SK-N-SH treated with all-trans-retinoic acid at 6 μM for 48 hours (cell line): Measurements from ENCODE around the gene ECE2.

ENCODE experiments used
- ATAC-seq: fragments of 200-7000 bp; cut with Tn5 transposase; 3 replicates; pipeline ENCODE4 v1.9.1; 2020; ENCODE audit warnings: mild to moderate bottlenecking, moderate library complexity
- ARNTL ChIP-seq: fragments of 450-650 bp; formaldehyde crosslinking; IDR thresholded peaks from 2 replicates; pipeline ENCODE4 v1.5.0; 2020; ENCODE audit warnings: low read depth, mild to moderate bottlenecking, moderate library complexity, borderline replicate concordance
- BACH2 ChIP-seq: fragments of 250-450 bp; sonication (Bioruptor Pico); IDR thresholded peaks from 2 replicates; pipeline ENCODE4 v1.9.0; 2021; ENCODE audit warnings: mild to moderate bottlenecking, borderline replicate concordance
- CREB5 ChIP-seq: fragments of 250-450 bp; sonication (Bioruptor Pico); IDR thresholded peaks from 2 replicates; pipeline ENCODE4 v1.5.1; 2020; ENCODE audit warnings: low read depth, mild to moderate bottlenecking, moderate library complexity
- CSDC2 ChIP-seq: fragments of 250-450 bp; sonication (Bioruptor Pico); IDR thresholded peaks from 2 replicates; pipeline ENCODE4 v1.5.0; 2020; ENCODE audit warnings: mild to moderate bottlenecking, moderate library complexity
- CSRNP3 ChIP-seq: fragments of 250-450 bp; sonication (Bioruptor Pico); IDR thresholded peaks from 2 replicates; pipeline ENCODE4 v1.5.1; 2021; ENCODE audit warnings: mild to moderate bottlenecking, moderate library complexity
- ESRRG ChIP-seq: fragments of 250-450 bp; sonication (Bioruptor Pico); IDR thresholded peaks from 2 replicates; pipeline ENCODE4 v1.6.1; 2021; ENCODE audit warnings: mild to moderate bottlenecking
- GLIS3 ChIP-seq: fragments of 250-450 bp; sonication (Bioruptor Pico); IDR thresholded peaks from 2 replicates; pipeline ENCODE4 v1.5.0; 2020; ENCODE audit warnings: mild to moderate bottlenecking, moderate library complexity
- OSR1 ChIP-seq: fragments of 250-450 bp; sonication (Bioruptor Pico); IDR thresholded peaks from 2 replicates; pipeline ENCODE4 v1.8.0; 2022; ENCODE audit warnings: moderate library complexity, mild to moderate bottlenecking, inconsistent platforms
- PPARA ChIP-seq: fragments of 250-450 bp; sonication (Bioruptor Pico); IDR thresholded peaks from 2 replicates; pipeline ENCODE4 v1.5.0; 2020; ENCODE audit warnings: mild to moderate bottlenecking, borderline replicate concordance
- RARB ChIP-seq: fragments of 250-450 bp; sonication (Bioruptor Pico); IDR thresholded peaks from 2 replicates; pipeline ENCODE4 v1.8.0; 2021; ENCODE audit warnings: mild to moderate bottlenecking, moderate library complexity
- SNAI2 ChIP-seq: fragments of 250-450 bp; sonication (Bioruptor Pico); IDR thresholded peaks from 2 replicates; pipeline ENCODE4 v1.5.0; 2020; ENCODE audit warnings: mild to moderate bottlenecking, moderate library complexity
- TCF4 ChIP-seq: fragments of 250-450 bp; sonication (Bioruptor Pico); IDR thresholded peaks from 2 replicates; pipeline ENCODE4 v1.8.0; 2021; ENCODE audit warnings: mild to moderate bottlenecking, moderate library complexity, borderline replicate concordance
- TOX ChIP-seq: fragments of 250-450 bp; sonication (Bioruptor Pico); IDR thresholded peaks from 2 replicates; pipeline ENCODE4 v1.8.0; 2021; ENCODE audit warnings: mild to moderate bottlenecking, moderate library complexity, borderline replicate concordance
- TSHZ2 ChIP-seq: fragments of 250-450 bp; sonication (Bioruptor Pico); IDR thresholded peaks from 2 replicates; pipeline ENCODE4 v1.5.0; 2020; ENCODE audit warnings: mild to moderate bottlenecking, moderate library complexity
- ZC3H10 ChIP-seq: fragments of 250-450 bp; sonication (Bioruptor Pico); IDR thresholded peaks from 2 replicates; pipeline ENCODE4 v1.5.1; 2021; ENCODE audit warnings: mild to moderate bottlenecking, moderate library complexity
- ZFP3 ChIP-seq: fragments of 250-450 bp; sonication (Bioruptor Pico); IDR thresholded peaks from 2 replicates; pipeline ENCODE4 v1.5.0; 2020; ENCODE audit warnings: mild to moderate bottlenecking, moderate library complexity
- ZFP30 ChIP-seq: fragments of 450-650 bp; formaldehyde crosslinking; IDR thresholded peaks from 2 replicates; pipeline ENCODE4 v1.5.0; 2022; ENCODE audit warnings: mild to moderate bottlenecking, moderate library complexity
- ZNF565 ChIP-seq: fragments of 450-650 bp; formaldehyde crosslinking; conservative IDR thresholded peaks from 2 replicates; pipeline ENCODE4 v1.5.0; 2020; ENCODE audit warnings: low read depth, mild to moderate bottlenecking, moderate library complexity
- ZNF8 ChIP-seq: fragments of 450-650 bp; formaldehyde crosslinking; IDR thresholded peaks from 2 replicates; pipeline ENCODE4 v1.5.0; 2020; ENCODE audit warnings: mild to moderate bottlenecking, moderate library complexity
- TF ChIP-seq, protein P1 (sequence below): fragments of 250-450 bp; sonication (Bioruptor Pico); IDR thresholded peaks from 2 replicates; pipeline ENCODE4 v1.8.0; 2021; ENCODE audit warnings: low read depth, mild to moderate bottlenecking, moderate library complexity, borderline replicate concordance
- TF ChIP-seq, protein P2 (sequence below): fragments of 250-450 bp; sonication (Bioruptor Pico); IDR thresholded peaks from 2 replicates; pipeline ENCODE4 v1.8.0; 2020; ENCODE audit warnings: mild to moderate bottlenecking, moderate library complexity, borderline replicate concordance

Gene ECE2

GRCh38 chr3:184259878-184260723 is 15.7 kb upstream of the ECE2 start:
- peak; percentile 32 for ATAC-seq

DNA sequence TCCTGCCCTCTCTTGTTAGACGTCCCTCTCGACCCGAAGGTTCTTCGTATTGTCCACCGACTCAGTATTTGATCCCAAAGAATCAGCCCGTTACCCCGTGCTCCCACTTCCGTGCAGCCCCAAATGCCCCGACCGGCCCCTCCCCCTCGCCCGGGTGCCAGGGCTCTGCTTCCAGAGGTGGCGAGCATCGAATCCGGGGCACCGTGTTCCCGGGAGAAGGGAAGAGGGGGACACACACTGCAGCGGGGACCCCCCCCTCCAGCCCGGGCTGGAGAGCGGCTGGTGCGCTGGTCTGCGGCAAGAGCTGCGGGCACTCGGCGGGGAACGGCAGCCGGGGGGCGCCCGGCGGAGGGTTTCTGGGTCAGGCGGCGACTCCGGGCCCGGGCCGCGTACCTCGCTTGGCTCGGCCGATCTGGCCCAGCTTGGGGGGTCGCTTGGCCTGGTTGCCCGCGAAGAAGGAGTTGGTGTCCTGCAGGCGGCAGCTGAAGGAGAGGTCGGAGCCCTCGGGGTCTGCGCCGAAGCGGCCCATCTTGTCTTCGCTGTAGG is 15.0 kb upstream of the ECE2 start:
- peak; percentile 7 for ATAC-seq
- TF ChIP-seq ZNF8 (CRISPR knock-in tag) (no peak), ZC3H10 (CRISPR knock-in tag) (no peak), SNAI2 (CRISPR knock-in tag) (no peak), TSHZ2 (CRISPR knock-in tag) (no peak), CSRNP3 (CRISPR knock-in tag) (no peak), ZFP30 (CRISPR knock-in tag) (no peak), CSDC2 (no peak)

More at GRCh38 chr3:184259878-184260723, 15.7 kb upstream of the ECE2 start:
- no peak for TF ChIP-seq TOX (CRISPR knock-in tag)
- no peak for TF ChIP-seq RARB (CRISPR knock-in tag)
- TF ChIP-seq, protein P1, sequence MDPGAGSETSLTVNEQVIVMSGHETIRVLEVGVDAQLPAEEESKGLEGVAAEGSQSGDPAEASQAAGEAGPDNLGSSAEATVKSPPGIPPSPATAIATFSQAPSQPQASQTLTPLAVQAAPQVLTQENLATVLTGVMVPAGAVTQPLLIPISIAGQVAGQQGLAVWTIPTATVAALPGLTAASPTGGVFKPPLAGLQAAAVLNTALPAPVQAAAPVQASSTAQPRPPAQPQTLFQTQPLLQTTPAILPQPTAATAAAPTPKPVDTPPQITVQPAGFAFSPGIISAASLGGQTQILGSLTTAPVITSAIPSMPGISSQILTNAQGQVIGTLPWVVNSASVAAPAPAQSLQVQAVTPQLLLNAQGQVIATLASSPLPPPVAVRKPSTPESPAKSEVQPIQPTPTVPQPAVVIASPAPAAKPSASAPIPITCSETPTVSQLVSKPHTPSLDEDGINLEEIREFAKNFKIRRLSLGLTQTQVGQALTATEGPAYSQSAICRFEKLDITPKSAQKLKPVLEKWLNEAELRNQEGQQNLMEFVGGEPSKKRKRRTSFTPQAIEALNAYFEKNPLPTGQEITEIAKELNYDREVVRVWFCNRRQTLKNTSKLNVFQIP = no peak
- no peak for TF ChIP-seq BACH2 (CRISPR knock-in tag)
- TF ChIP-seq ARNTL (CRISPR knock-in tag) = no peak
- TF ChIP-seq TSHZ2 (CRISPR knock-in tag) = no peak
- TF ChIP-seq TCF4 (CRISPR knock-in tag) = no peak
- TF ChIP-seq GLIS3 (CRISPR knock-in tag) = no peak
- no peak for TF ChIP-seq OSR1 (CRISPR knock-in tag)
- no peak for TF ChIP-seq ZFP3 (CRISPR knock-in tag)
- TF ChIP-seq SNAI2 (CRISPR knock-in tag) = no peak
- TF ChIP-seq, protein P2, sequence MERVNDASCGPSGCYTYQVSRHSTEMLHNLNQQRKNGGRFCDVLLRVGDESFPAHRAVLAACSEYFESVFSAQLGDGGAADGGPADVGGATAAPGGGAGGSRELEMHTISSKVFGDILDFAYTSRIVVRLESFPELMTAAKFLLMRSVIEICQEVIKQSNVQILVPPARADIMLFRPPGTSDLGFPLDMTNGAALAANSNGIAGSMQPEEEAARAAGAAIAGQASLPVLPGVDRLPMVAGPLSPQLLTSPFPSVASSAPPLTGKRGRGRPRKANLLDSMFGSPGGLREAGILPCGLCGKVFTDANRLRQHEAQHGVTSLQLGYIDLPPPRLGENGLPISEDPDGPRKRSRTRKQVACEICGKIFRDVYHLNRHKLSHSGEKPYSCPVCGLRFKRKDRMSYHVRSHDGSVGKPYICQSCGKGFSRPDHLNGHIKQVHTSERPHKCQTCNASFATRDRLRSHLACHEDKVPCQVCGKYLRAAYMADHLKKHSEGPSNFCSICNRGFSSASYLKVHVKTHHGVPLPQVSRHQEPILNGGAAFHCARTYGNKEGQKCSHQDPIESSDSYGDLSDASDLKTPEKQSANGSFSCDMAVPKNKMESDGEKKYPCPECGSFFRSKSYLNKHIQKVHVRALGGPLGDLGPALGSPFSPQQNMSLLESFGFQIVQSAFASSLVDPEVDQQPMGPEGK (CRISPR knock-in tag) = no peak
- no peak for TF ChIP-seq CREB5 (CRISPR knock-in tag)
- no peak for TF ChIP-seq ZNF565 (CRISPR knock-in tag)
- no peak for TF ChIP-seq ZC3H10 (CRISPR knock-in tag)
- TF ChIP-seq ZFP30 (CRISPR knock-in tag) = no peak
- no peak for TF ChIP-seq ESRRG (CRISPR knock-in tag)
- no peak for TF ChIP-seq CSRNP3 (CRISPR knock-in tag)
- no peak for TF ChIP-seq ZNF8 (CRISPR knock-in tag)
- TF ChIP-seq PPARA (CRISPR knock-in tag) = no peak
